HepG2 (cell line): Measurements from ENCODE around the gene HMGN4. TPM values are rescaled to one million over a fixed set of nuclear protein-coding genes. Genes with fewer than 3 reads are reported as not detected.

ENCODE experiments used
- FLYWCH1 ChIP-seq: sonication (generic); formaldehyde crosslinking; IDR thresholded peaks from 2 replicates; pipeline ENCODE4 v1.8.1; 2023; ENCODE audit warnings: mild to moderate bottlenecking, missing genetic modification reagents
- HNF1A ChIP-seq, 2 experiments: sonication (generic) in 1 of 2; formaldehyde crosslinking in 1 of 2; IDR thresholded peaks; 2 replicates each; pipeline versions ENCODE4 v1.4.0 to v1.6.1; 2016 to 2020; ENCODE audit warnings: borderline replicate concordance in 1 of 2, low read depth in 1 of 2, mild to moderate bottlenecking in 1 of 2, missing genetic modification reagents in 1 of 2
- MXI1 ChIP-seq: IDR thresholded peaks from 3 replicates; pipeline ENCODE4 v1.6.1; 2012; ENCODE audit warnings: low read depth, low read length, inconsistent platforms, borderline replicate concordance
- NFKBIZ ChIP-seq: IDR thresholded peaks from 2 replicates; pipeline ENCODE4 v1.6.1; 2018; ENCODE audit warnings: missing genetic modification reagents, missing compliant biosample characterization
- RFX3 ChIP-seq: IDR thresholded peaks from 2 replicates; pipeline ENCODE4 v1.6.1; 2016; ENCODE audit warnings: missing biosample characterization, missing genetic modification reagents
- SRSF1 ChIP-seq: fragments of 200-400 bp; formaldehyde crosslinking; optimal IDR thresholded peaks from 2 replicates; pipeline ENCODE3; 2017; ENCODE audit warnings: mild to moderate bottlenecking, low read depth, low read length, moderate library complexity
- YEATS2 ChIP-seq: sonication (generic); formaldehyde crosslinking; IDR thresholded peaks from 2 replicates; pipeline ENCODE4 v1.4.0; 2020; ENCODE audit warnings: missing genetic modification reagents, borderline replicate concordance
- ZFX ChIP-seq: sonication (generic); formaldehyde crosslinking; IDR thresholded peaks from 2 replicates; pipeline ENCODE4 v1.4.0; 2020; ENCODE audit warnings: mild to moderate bottlenecking, low read depth, missing genetic modification reagents, moderate library complexity
- ZNF281 ChIP-seq: sonication (generic); formaldehyde crosslinking; IDR thresholded peaks from 2 replicates; pipeline ENCODE4 v1.4.0; 2020; ENCODE audit warnings: missing genetic modification reagents, borderline replicate concordance
- ZNF329 ChIP-seq: sonication (generic); formaldehyde crosslinking; IDR thresholded peaks from 2 replicates; pipeline ENCODE4 v1.9.0; 2021; ENCODE audit warnings: low read depth, mild to moderate bottlenecking, missing genetic modification reagents
- ZNF512 ChIP-seq: sonication (generic); formaldehyde crosslinking; IDR thresholded peaks from 2 replicates; pipeline ENCODE4 v1.4.0; 2020; ENCODE audit warnings: mild to moderate bottlenecking, missing genetic modification reagents
- polyA plus RNA-seq, 8 experiments: library from polyadenylated mRNA; depleted of rRNA in 3 of 8; stranded (reverse) in 7 of 8; unstranded in 1 of 8; fragments of >200 nt; fragmentation: Illumina TruSeq in 4 of 8; extraction: Trizol in 4 of 8; gene quantifications; 2 replicates each; pipeline versions ENCODE4 v1.2.1 to v1.2.3, GENCODE V29; 2011 to 2016; ENCODE audit warnings: low read depth in 4 of 8, missing spikeins in 1 of 8, mixed read lengths in 1 of 8; ENCODE audit not compliant: insufficient read depth in 1 of 8
- total RNA-seq, 5 experiments: library from RNA; depleted of rRNA; stranded (reverse); fragments of >200 nt; fragmentation: Illumina TruSeq; extraction: Trizol; gene quantifications; 2 replicates each; pipeline ENCODE4 v1.2.3, GENCODE V29; 2016; ENCODE audit warnings: low read depth in 1 of 5

The HMGN4 gene
- total and polyA plus RNA-seq, 2 of the 13 experiments (the other 11 are each of a cell fraction or from before 2014, with no cell fraction given): 39.9 to 52.1 TPM

- TF ChIP-seq HNF1A (IDR thresholded peaks at IDR 0.05; ENCODE audit: low read depth) (no peak; the same call in 1 of the 2 replicates), HNF1A (CRISPR knock-in tag; IDR thresholded peaks at IDR 0.05; ENCODE audit: borderline replicate concordance) (peak; percentile 36; the same call in 1 of the 2 replicates), YEATS2 (peak; percentile 34), RFX3 (no peak), MXI1 (no peak), ZFX (CRISPR knock-in tag) (peak; percentile 91), NFKBIZ (CRISPR knock-in tag) (no peak), FLYWCH1 (CRISPR knock-in tag) (no peak), ZNF512 (CRISPR knock-in tag) (no peak), ZNF329 (CRISPR knock-in tag) (no peak; the same call in 1 of the 2 replicates), ZNF281 (CRISPR knock-in tag) (no peak), SRSF1 (peak; percentile 31)
These were observed at the start of gene HMGN4 (continued) for GRCh38 chr6:26537846-26538571.
